ENCODE data around the gene KRTAP4-16.

- TF ChIP-seq CTCF (conservative IDR thresholded peaks at IDR 0.05) (no peak), EZH2 (IDR thresholded peaks at IDR 0.05; ENCODE audit: low read depth) (no peak)
Measured at GRCh38 chr17:41144846-41145245, 42.8 kb upstream of the KRTAP4-16 start.

Data from PC-9 (cell line).